SK-N-SH treated with all-trans-retinoic acid at 6 μM for 48 hours (cell line): ENCODE data around the gene MALL.

ENCODE experiments used
- ATAC-seq: fragments of 200-7000 bp; cut with Tn5 transposase; 3 replicates; pipeline ENCODE4 v1.9.1; 2020; ENCODE audit warnings: mild to moderate bottlenecking, moderate library complexity
- ARNTL ChIP-seq: fragments of 450-650 bp; formaldehyde crosslinking; IDR thresholded peaks from 2 replicates; pipeline ENCODE4 v1.5.0; 2020; ENCODE audit warnings: low read depth, mild to moderate bottlenecking, moderate library complexity, borderline replicate concordance
- BACH2 ChIP-seq: fragments of 250-450 bp; sonication (Bioruptor Pico); IDR thresholded peaks from 2 replicates; pipeline ENCODE4 v1.9.0; 2021; ENCODE audit warnings: mild to moderate bottlenecking, borderline replicate concordance
- CREB5 ChIP-seq: fragments of 250-450 bp; sonication (Bioruptor Pico); IDR thresholded peaks from 2 replicates; pipeline ENCODE4 v1.5.1; 2020; ENCODE audit warnings: low read depth, mild to moderate bottlenecking, moderate library complexity
- CSDC2 ChIP-seq: fragments of 250-450 bp; sonication (Bioruptor Pico); IDR thresholded peaks from 2 replicates; pipeline ENCODE4 v1.5.0; 2020; ENCODE audit warnings: mild to moderate bottlenecking, moderate library complexity
- CSRNP3 ChIP-seq: fragments of 250-450 bp; sonication (Bioruptor Pico); IDR thresholded peaks from 2 replicates; pipeline ENCODE4 v1.5.1; 2021; ENCODE audit warnings: mild to moderate bottlenecking, moderate library complexity
- ESRRG ChIP-seq: fragments of 250-450 bp; sonication (Bioruptor Pico); IDR thresholded peaks from 2 replicates; pipeline ENCODE4 v1.6.1; 2021; ENCODE audit warnings: mild to moderate bottlenecking
- GLIS3 ChIP-seq: fragments of 250-450 bp; sonication (Bioruptor Pico); IDR thresholded peaks from 2 replicates; pipeline ENCODE4 v1.5.0; 2020; ENCODE audit warnings: mild to moderate bottlenecking, moderate library complexity
- OSR1 ChIP-seq: fragments of 250-450 bp; sonication (Bioruptor Pico); IDR thresholded peaks from 2 replicates; pipeline ENCODE4 v1.8.0; 2022; ENCODE audit warnings: moderate library complexity, mild to moderate bottlenecking, inconsistent platforms
- PPARA ChIP-seq: fragments of 250-450 bp; sonication (Bioruptor Pico); IDR thresholded peaks from 2 replicates; pipeline ENCODE4 v1.5.0; 2020; ENCODE audit warnings: mild to moderate bottlenecking, borderline replicate concordance
- SNAI2 ChIP-seq: fragments of 250-450 bp; sonication (Bioruptor Pico); IDR thresholded peaks from 2 replicates; pipeline ENCODE4 v1.5.0; 2020; ENCODE audit warnings: mild to moderate bottlenecking, moderate library complexity
- TCF4 ChIP-seq: fragments of 250-450 bp; sonication (Bioruptor Pico); IDR thresholded peaks from 2 replicates; pipeline ENCODE4 v1.8.0; 2021; ENCODE audit warnings: mild to moderate bottlenecking, moderate library complexity, borderline replicate concordance
- TOX ChIP-seq: fragments of 250-450 bp; sonication (Bioruptor Pico); IDR thresholded peaks from 2 replicates; pipeline ENCODE4 v1.8.0; 2021; ENCODE audit warnings: mild to moderate bottlenecking, moderate library complexity, borderline replicate concordance
- ZC3H10 ChIP-seq: fragments of 250-450 bp; sonication (Bioruptor Pico); IDR thresholded peaks from 2 replicates; pipeline ENCODE4 v1.5.1; 2021; ENCODE audit warnings: mild to moderate bottlenecking, moderate library complexity
- ZNF565 ChIP-seq: fragments of 450-650 bp; formaldehyde crosslinking; conservative IDR thresholded peaks from 2 replicates; pipeline ENCODE4 v1.5.0; 2020; ENCODE audit warnings: low read depth, mild to moderate bottlenecking, moderate library complexity
- TF ChIP-seq, protein P1 (sequence below): fragments of 250-450 bp; sonication (Bioruptor Pico); IDR thresholded peaks from 2 replicates; pipeline ENCODE4 v1.8.0; 2021; ENCODE audit warnings: low read depth, mild to moderate bottlenecking, moderate library complexity, borderline replicate concordance
- TF ChIP-seq, protein P2 (sequence below): fragments of 250-450 bp; sonication (Bioruptor Pico); IDR thresholded peaks from 2 replicates; pipeline ENCODE4 v1.8.0; 2020; ENCODE audit warnings: mild to moderate bottlenecking, moderate library complexity, borderline replicate concordance

MALL gene

GRCh38 chr2:110121052-110121334 lies 5.4 kb upstream of the MALL start:
- no peak for TF ChIP-seq CSDC2 (CRISPR knock-in tag)
- TF ChIP-seq BACH2: no peak
- no peak for TF ChIP-seq CREB5 (CRISPR knock-in tag)
- no peak for TF ChIP-seq PPARA (CRISPR knock-in tag)
- TF ChIP-seq TCF4 (CRISPR knock-in tag): no peak
- TF ChIP-seq ESRRG (CRISPR knock-in tag): no peak
- TF ChIP-seq, protein P1, sequence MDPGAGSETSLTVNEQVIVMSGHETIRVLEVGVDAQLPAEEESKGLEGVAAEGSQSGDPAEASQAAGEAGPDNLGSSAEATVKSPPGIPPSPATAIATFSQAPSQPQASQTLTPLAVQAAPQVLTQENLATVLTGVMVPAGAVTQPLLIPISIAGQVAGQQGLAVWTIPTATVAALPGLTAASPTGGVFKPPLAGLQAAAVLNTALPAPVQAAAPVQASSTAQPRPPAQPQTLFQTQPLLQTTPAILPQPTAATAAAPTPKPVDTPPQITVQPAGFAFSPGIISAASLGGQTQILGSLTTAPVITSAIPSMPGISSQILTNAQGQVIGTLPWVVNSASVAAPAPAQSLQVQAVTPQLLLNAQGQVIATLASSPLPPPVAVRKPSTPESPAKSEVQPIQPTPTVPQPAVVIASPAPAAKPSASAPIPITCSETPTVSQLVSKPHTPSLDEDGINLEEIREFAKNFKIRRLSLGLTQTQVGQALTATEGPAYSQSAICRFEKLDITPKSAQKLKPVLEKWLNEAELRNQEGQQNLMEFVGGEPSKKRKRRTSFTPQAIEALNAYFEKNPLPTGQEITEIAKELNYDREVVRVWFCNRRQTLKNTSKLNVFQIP (CRISPR knock-in tag): no peak
- no peak for TF ChIP-seq ZNF565 (CRISPR knock-in tag)
- TF ChIP-seq, protein P2, sequence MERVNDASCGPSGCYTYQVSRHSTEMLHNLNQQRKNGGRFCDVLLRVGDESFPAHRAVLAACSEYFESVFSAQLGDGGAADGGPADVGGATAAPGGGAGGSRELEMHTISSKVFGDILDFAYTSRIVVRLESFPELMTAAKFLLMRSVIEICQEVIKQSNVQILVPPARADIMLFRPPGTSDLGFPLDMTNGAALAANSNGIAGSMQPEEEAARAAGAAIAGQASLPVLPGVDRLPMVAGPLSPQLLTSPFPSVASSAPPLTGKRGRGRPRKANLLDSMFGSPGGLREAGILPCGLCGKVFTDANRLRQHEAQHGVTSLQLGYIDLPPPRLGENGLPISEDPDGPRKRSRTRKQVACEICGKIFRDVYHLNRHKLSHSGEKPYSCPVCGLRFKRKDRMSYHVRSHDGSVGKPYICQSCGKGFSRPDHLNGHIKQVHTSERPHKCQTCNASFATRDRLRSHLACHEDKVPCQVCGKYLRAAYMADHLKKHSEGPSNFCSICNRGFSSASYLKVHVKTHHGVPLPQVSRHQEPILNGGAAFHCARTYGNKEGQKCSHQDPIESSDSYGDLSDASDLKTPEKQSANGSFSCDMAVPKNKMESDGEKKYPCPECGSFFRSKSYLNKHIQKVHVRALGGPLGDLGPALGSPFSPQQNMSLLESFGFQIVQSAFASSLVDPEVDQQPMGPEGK (CRISPR knock-in tag): no peak
- TF ChIP-seq OSR1 (CRISPR knock-in tag): no peak
- ATAC-seq: no peak

DNA sequence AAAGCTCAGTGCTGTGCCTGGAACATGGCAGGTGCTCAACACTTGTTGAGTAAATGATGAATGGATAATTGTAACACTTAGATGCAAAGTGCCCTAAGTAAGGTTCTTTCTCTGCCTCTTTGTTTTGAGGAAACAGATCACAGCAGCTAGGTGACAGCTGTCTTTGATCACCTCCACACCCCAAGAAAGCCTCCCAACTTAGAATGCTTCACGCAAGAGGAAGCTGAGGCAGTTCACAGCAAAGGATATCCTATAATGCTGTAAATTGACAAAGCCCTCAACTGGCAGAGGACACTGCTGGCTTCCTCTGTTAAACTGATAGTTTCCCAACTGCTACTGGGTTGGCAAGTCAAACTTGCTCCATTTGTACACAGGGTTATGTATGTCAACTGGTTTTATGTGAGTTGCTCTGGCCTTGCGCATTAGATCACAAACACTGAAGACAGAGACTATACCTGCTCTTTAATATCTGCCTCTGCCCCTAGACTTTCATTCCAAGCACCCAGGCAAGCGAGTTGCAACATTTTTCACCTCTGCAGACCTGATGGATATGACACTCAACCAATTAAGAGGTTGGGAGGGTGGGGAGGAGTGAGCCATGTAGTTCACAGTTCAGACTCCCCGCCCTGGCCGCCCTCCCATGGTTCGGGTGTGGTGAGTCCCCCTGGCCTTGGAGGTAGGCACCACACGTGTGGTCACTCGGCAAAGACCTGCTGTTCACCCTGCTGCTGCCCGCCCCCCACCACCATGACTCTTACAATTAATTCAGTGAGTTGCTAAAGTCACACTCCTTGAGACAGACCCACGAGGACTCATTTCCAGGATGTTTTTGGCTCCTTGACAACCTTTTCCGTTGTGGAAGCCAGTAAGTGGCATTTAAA lies 4.8 kb upstream of the MALL start:
- ATAC-seq: no peak
- TF ChIP-seq ARNTL: no peak
- no peak for TF ChIP-seq SNAI2 (CRISPR knock-in tag)
- no peak for TF ChIP-seq ZC3H10 (CRISPR knock-in tag)
- TF ChIP-seq BACH2: no peak

DNA sequence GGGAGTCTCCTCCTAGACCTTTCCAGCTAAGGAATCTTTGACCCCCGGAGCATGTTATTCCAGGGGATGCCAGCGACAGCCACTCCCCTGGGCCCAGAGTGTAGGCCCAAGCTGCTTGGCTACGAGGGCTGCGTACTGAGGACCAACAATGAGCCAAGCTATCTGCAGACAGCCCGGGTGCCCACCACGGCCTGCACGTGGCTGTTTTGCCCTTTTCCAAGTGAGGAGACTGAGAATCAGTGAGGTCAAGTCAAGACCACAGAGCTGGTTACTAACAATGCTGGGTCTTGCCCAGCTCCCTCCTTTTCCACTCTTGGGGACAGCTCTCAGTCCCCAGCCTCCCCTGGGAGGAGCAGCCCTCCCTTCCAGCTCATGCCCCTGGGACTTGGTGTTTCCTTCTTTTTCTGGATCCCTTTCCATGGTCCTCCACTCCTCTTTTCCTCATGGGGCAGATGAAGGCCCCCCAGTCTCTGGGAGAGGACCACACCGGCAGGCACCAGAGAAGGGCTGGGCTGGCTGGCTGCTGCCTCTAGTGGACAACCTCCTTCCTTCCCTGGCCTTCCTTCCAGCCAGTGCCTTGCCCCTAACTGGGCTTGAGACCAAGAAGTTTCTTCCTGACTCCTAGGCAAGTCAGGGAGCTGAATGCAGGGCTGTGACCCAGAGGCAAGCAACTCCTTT lies 550 bp upstream of the MALL start:
- TF ChIP-seq TOX (CRISPR knock-in tag) (no peak), CSRNP3 (no peak), BACH2 (no peak), ESRRG (CRISPR knock-in tag) (no peak), ZNF565 (CRISPR knock-in tag) (no peak), CSDC2 (CRISPR knock-in tag) (no peak), CREB5 (CRISPR knock-in tag) (no peak), SNAI2 (CRISPR knock-in tag) (no peak), GLIS3 (CRISPR knock-in tag) (no peak)
- TF ChIP-seq, protein P2 (CRISPR knock-in tag): no peak
- ATAC-seq: peak; percentile 92
